GM21723 (cell line): ENCODE results near the gene PCDH8.
"Not testable (repeated sequence)": the region's sequence is repeated elsewhere in the genome, so short reads cannot be mapped to it uniquely, and the experiment has no call there.

Experiments
- ATAC-seq: cut with Tn5 transposase; IDR thresholded peaks from one replicate; pipeline ENCODE4 v1.9.1; 2021; ENCODE audit warnings: mild to moderate bottlenecking, moderate library complexity; ENCODE audit not compliant: unreplicated experiment

PCDH8 gene

DNA sequence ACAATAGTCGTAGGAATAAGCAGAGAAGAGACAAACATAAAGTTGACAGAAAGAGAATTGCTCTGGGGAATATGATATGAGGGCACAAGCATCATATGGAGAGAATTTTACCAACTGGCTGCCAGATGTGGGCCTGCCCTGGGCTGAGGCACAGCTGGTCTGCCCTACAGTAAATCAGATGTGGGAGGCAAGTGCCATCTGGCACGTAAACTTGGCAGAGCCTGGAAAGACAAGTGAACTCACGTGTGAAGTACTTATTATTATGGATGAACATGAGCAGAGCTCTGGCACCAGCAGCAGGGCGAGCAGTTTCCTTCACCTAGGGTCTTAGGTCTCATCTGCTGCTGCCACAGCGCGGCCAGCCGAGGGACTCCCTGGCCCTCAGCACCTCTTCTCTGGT is 20.6 kb downstream of the PCDH8 start:
- ATAC-seq, result no peak

- ATAC-seq, result not testable (repeated sequence)
Measured at GRCh38 chr13:52817886-52818285, 30.6 kb downstream of the PCDH8 start.

GRCh38 chr13:52815330-52815729 is 33.1 kb downstream of the PCDH8 start:
- ATAC-seq, result no peak

DNA sequence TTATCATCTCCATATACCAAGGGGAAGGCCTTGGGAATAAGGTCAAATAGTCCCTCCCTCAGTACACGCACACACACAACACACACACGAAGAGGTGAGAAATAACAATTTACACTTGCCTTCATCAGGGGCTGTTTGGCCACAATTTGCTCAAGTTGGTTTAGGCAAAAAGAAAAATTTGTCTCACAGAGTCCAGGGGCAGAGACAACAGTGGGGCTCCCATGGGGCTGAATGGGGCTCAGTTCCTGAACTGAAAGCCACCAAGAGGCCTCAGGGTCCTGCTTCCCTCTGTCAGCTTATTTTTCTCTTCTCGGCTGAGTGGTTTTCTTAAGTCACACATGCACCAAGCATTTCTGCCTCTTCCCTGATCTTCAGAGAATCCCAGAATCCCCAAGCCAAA is 35.5 kb downstream of the PCDH8 start:
- ATAC-seq, result no peak

DNA sequence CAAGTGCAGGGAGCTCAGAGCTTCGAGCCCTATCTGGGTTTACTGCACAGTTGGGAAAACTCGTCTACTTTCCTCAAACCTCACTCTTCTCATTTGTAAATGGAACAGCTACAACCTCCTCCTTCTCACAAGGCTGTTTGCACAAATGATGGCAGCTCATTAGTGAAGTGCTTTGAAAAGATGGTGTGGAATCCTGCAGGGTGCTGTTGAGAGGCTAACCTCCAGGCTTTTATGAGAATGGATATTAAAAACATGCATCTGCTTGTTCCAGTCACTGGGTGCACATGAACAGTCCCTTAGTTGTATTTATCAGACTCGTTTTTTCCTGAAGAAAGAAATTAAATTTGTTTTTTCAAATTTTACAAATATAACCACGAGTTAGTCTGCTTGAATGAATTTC is 36.6 kb downstream of the PCDH8 start:
- no peak for ATAC-seq

GRCh38 chr13:52810526-52810925 is 37.9 kb downstream of the PCDH8 start:
- no peak for ATAC-seq

DNA sequence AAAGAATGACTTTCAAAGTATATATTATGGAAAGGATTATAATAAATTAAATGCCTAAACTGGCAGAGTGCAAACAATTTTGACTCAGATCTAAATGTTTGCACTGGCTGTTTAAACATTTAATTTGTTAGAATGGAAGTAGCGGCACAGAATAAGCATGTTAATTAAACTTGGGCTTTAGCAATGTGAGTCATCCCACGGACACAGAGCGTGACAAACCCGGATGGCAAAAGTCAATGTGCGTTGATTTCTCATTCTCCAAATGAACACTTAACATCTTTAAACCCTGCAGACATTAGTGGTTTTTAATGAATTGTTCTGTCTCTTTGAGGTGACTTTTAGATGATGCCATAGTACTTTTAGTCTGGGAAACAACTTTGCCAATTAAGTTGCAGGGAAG is 38.4 kb downstream of the PCDH8 start:
- no peak for ATAC-seq

- ATAC-seq, result peak; percentile 87
Measured at GRCh38 chr13:52809310-52809769, 39.1 kb downstream of the PCDH8 start.

DNA sequence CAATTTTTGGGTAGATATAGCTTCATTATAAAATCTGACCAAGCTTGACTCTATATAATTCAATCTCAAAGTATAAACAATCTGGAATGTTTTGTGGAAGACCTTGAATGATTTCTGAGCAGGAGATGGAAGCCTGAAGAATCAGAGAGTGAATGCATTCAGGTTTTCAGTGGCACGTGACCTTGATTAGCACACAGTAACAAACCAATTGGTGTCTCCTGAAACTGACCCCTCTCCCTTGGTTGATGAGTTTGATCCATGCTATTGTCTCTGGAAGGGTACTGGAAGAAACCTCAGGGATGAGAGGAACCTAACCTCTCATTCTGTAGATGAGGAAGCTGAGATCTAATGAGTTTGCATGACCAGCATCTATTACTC is 39.6 kb downstream of the PCDH8 start:
- ATAC-seq, result no peak

DNA sequence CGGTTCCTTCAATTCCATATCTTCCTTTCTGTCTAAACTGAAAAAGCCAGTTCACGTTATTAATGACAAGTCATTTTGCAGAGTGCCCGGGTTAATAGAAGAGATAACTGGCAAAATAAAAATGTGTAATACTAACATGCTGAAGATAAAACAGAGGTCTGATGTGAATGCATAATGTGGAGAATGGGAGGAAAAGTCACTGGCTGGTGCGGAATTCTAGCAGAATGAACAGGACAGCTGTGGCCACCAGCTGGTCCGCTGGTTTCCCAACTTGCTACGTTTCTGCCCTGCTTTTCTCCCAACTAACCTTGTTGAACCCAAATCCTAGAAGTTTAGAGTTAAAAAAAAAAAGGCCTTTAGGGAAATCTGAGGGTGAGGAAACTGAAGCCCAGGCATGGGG is 42.4 kb downstream of the PCDH8 start:
- no peak for ATAC-seq

DNA sequence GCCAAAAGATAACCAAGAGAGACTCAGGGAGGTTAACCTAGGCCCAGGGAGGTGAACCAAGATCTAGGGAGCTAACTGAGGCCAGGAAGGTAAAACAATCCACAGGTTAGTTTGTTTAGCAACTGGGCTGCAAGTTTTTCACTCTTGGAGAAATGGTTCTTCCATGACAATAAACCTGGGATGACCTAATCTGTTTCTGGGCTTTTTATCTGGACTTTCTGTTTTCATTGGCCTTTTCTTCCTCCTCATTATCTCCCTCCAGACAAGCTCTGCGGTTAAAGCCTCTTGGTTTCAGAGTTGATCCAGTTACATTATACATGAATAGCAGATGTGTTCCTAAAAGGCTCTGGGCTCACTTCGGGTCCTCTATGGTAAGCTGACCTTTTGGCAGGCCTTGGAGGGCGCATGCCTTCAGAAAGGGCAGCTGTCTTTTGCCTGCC is 44.2 kb downstream of the PCDH8 start:
- ATAC-seq, result no peak

DNA sequence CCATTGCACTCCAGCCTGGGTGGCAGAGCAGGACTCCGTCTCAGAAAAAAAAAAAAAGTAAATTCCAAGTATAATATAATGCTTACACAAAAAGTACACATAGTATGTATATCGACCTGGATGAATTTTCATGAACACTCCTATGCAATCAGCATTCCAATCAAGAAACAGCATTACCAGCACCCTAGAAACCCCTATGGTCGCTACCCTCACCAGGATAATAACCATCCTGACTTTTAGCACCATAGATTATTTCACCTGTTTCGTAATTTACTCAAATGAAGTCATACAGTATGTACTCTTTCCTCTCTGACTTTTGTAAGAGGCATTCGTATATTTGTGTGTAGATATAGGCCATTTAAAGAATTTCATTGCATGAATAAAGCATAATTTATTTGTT is 47.6 kb downstream of the PCDH8 start:
- ATAC-seq, result no peak

DNA sequence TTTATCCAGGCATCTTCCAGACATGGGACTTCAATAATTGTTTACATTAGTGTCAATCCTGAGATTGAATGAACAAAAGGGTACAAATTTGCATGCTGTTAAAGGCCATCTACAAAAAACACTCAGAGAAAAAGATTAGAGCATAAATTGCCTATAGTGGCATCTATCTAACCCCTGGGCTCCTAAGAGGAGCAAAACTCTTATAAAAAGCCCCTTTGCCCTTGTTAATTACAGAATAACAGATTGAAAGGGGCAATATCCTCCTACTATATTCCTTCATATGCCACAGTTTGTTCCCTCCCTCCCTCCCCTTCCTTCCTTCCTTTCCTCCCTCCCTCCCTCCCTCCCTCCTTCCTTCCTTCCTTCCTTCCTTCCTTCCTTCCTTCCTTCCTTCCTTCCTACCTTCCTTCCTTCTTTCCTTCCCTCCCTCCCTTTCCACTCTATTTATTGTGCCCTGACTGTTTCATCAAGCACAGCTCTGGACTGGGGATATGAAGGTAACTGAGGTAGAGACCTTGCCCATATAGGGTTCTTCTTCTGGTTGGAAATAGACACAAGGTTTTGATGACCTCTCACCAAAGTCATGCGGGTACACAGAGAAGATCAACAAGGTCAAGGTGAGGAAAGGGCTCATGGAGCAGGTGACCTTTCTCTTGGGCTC is 49.5 kb downstream of the PCDH8 start:
- no peak for ATAC-seq

GRCh38 chr13:52797176-52797575 is 51.3 kb downstream of the PCDH8 start:
- ATAC-seq, result no peak

DNA sequence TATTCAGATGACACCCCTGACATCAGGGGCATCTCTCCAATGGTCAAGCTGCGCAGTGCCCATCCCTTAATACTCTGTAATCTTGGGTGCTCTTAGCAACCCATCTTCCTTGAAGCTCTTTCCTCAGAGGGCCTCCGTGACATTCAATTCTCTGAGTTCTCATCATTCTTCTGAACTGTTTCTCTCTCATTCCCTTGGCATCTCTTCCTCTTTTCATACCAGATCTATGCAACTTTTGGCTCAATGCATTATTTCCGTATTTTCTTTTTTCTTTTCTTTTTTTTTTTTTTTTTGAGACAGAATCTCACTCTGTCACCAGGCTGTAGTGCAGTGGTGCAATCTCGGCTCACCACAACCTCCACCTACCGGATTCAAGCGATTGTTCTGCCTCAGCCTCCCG is 53.9 kb downstream of the PCDH8 start:
- ATAC-seq, result no peak

- ATAC-seq, result no peak
Measured at GRCh38 chr13:52793515-52794061, 54.9 kb downstream of the PCDH8 start.
